HepG2 (cell line): Measurements from ENCODE around the gene MLLT10. TPM values are rescaled to one million over a fixed set of nuclear protein-coding genes. Genes with fewer than 3 reads are reported as not detected.

Source experiments
- FOSL2 ChIP-seq: sonication (generic); formaldehyde crosslinking; IDR thresholded peaks from 2 replicates; pipeline ENCODE4 v1.4.0; 2020; ENCODE audit warnings: missing genetic modification reagents
- FOXA3 ChIP-seq: IDR thresholded peaks from 2 replicates; pipeline ENCODE4 v1.6.1; 2016; ENCODE audit warnings: missing genetic modification reagents, missing compliant biosample characterization
- FOXK1 ChIP-seq: sonication (generic); formaldehyde crosslinking; IDR thresholded peaks from 2 replicates; pipeline ENCODE4 v1.4.0; 2020; ENCODE audit warnings: low read depth, missing genetic modification reagents, borderline replicate concordance
- KLF12 ChIP-seq: sonication (generic); formaldehyde crosslinking; IDR thresholded peaks from 2 replicates; pipeline ENCODE4 v1.4.0; 2020; ENCODE audit warnings: missing genetic modification reagents, borderline replicate concordance
- NFATC3 ChIP-seq: sonication (generic); formaldehyde crosslinking; IDR thresholded peaks from 2 replicates; pipeline ENCODE4 v1.5.1; 2020; ENCODE audit warnings: mild to moderate bottlenecking, missing genetic modification reagents
- NR2F2 ChIP-seq: IDR thresholded peaks from 2 replicates; pipeline ENCODE4 v1.6.1; 2012; ENCODE audit warnings: low read depth, inconsistent platforms, borderline replicate concordance
- NR2F6 ChIP-seq, 2 experiments: IDR thresholded peaks; 2 replicates each; pipeline ENCODE4 v1.6.1; 2016; ENCODE audit warnings: antibody characterized with exemption in 1 of 2, mild to moderate bottlenecking in 1 of 2
- ONECUT2 ChIP-seq: sonication (generic); formaldehyde crosslinking; IDR thresholded peaks from 2 replicates; pipeline ENCODE4 v1.4.0; 2020; ENCODE audit warnings: missing genetic modification reagents
- POGZ ChIP-seq: sonication (generic); formaldehyde crosslinking; IDR thresholded peaks from 2 replicates; pipeline ENCODE4 v1.4.0; 2020; ENCODE audit warnings: mild to moderate bottlenecking, missing genetic modification reagents
- POLR2AphosphoS2 ChIP-seq: IDR thresholded peaks from 2 replicates; pipeline ENCODE4 v1.6.1; 2011; ENCODE audit warnings: low read depth, low read length, improper control_type of control experiment
- ZBTB20 ChIP-seq: sonication (generic); formaldehyde crosslinking; IDR thresholded peaks from 2 replicates; pipeline ENCODE4 v1.8.1; 2023; ENCODE audit warnings: missing genetic modification reagents, low read depth, mild to moderate bottlenecking, borderline replicate concordance
- ZNF777 ChIP-seq: sonication (generic); formaldehyde crosslinking; IDR thresholded peaks from 2 replicates; pipeline ENCODE4 v1.4.0; 2020; ENCODE audit warnings: missing genetic modification reagents
- polyA plus RNA-seq, 8 experiments: library from polyadenylated mRNA; depleted of rRNA in 3 of 8; stranded (reverse) in 7 of 8; unstranded in 1 of 8; fragments of >200 nt; fragmentation: Illumina TruSeq in 4 of 8; extraction: Trizol in 4 of 8; gene quantifications; 2 replicates each; pipeline versions ENCODE4 v1.2.1 to v1.2.3, GENCODE V29; 2011 to 2016; ENCODE audit warnings: low read depth in 4 of 8, missing spikeins in 1 of 8, mixed read lengths in 1 of 8; ENCODE audit not compliant: insufficient read depth in 1 of 8
- total RNA-seq, 5 experiments: library from RNA; depleted of rRNA; stranded (reverse); fragments of >200 nt; fragmentation: Illumina TruSeq; extraction: Trizol; gene quantifications; 2 replicates each; pipeline ENCODE4 v1.2.3, GENCODE V29; 2016; ENCODE audit warnings: low read depth in 1 of 5
- TF ChIP-seq, protein P1 (sequence below): sonication (generic); formaldehyde crosslinking; IDR thresholded peaks from 2 replicates; pipeline ENCODE4 v1.5.1; 2020; ENCODE audit warnings: mild to moderate bottlenecking, missing genetic modification reagents, borderline replicate concordance
- TF ChIP-seq, protein P2 (sequence below): IDR thresholded peaks from 2 replicates; pipeline ENCODE4 v1.6.1; 2018; ENCODE audit warnings: missing genetic modification reagents
- TF ChIP-seq, protein P3 (sequence below): sonication (generic); formaldehyde crosslinking; IDR thresholded peaks from 2 replicates; pipeline ENCODE4 v1.5.0; 2020; ENCODE audit warnings: mild to moderate bottlenecking, missing genetic modification reagents
- TF ChIP-seq, protein P4 (sequence below): sonication (generic); formaldehyde crosslinking; IDR thresholded peaks from 2 replicates; pipeline ENCODE4 v1.8.0; 2022; ENCODE audit warnings: mild to moderate bottlenecking, missing genetic modification reagents, borderline replicate concordance
- TF ChIP-seq, protein P5 (sequence below): sonication (generic); formaldehyde crosslinking; IDR thresholded peaks from 2 replicates; pipeline ENCODE4 v1.4.0; 2020; ENCODE audit warnings: missing genetic modification reagents, mild to moderate bottlenecking, borderline replicate concordance

The MLLT10 gene
- total and polyA plus RNA-seq, 2 of the 13 experiments (the other 11 are each of a cell fraction or from before 2014, with no cell fraction given): 51.3 to 84.1 TPM

DNA sequence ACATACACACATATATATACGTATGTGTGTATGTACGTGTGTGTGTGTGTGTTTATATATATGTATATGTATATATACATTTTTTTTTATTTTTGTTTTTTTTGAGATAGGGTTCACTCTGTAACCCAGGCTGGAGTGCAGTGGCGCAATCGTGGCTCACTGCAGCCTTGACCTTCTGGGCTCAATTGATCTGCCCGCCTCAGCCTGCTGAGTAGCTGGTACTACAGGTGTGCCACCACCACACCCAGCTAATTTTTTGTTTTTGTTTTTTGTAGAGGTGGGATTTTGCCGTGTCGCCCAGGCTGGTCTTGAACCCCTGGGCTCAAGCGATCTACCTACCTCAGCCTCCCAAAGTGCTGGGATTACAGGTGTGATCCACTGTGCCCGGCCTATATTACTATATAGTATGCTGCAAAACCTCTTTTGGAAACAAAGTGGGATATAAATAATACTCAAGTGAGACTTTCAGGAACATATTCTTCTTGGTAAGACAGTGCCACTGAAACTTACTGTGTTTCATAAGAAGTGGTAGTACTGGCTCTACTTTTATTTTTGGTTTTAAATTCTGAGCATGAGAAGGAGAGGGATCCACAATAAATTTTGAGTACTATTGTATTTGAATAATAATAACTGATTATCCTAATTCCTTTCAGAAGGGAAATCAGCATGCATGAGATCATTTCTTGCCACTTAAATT, 51.0 kb downstream of the MLLT10 start (continued):
- TF ChIP-seq, protein P1, sequence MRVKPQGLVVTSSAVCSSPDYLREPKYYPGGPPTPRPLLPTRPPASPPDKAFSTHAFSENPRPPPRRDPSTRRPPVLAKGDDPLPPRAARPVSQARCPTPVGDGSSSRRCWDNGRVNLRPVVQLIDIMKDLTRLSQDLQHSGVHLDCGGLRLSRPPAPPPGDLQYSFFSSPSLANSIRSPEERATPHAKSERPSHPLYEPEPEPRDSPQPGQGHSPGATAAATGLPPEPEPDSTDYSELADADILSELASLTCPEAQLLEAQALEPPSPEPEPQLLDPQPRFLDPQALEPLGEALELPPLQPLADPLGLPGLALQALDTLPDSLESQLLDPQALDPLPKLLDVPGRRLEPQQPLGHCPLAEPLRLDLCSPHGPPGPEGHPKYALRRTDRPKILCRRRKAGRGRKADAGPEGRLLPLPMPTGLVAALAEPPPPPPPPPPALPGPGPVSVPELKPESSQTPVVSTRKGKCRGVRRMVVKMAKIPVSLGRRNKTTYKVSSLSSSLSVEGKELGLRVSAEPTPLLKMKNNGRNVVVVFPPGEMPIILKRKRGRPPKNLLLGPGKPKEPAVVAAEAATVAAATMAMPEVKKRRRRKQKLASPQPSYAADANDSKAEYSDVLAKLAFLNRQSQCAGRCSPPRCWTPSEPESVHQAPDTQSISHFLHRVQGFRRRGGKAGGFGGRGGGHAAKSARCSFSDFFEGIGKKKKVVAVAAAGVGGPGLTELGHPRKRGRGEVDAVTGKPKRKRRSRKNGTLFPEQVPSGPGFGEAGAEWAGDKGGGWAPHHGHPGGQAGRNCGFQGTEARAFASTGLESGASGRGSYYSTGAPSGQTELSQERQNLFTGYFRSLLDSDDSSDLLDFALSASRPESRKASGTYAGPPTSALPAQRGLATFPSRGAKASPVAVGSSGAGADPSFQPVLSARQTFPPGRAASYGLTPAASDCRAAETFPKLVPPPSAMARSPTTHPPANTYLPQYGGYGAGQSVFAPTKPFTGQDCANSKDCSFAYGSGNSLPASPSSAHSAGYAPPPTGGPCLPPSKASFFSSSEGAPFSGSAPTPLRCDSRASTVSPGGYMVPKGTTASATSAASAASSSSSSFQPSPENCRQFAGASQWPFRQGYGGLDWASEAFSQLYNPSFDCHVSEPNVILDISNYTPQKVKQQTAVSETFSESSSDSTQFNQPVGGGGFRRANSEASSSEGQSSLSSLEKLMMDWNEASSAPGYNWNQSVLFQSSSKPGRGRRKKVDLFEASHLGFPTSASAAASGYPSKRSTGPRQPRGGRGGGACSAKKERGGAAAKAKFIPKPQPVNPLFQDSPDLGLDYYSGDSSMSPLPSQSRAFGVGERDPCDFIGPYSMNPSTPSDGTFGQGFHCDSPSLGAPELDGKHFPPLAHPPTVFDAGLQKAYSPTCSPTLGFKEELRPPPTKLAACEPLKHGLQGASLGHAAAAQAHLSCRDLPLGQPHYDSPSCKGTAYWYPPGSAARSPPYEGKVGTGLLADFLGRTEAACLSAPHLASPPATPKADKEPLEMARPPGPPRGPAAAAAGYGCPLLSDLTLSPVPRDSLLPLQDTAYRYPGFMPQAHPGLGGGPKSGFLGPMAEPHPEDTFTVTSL: peak; percentile 79; the same call in 1 of the 2 replicates
- TF ChIP-seq KLF12 (CRISPR knock-in tag) (peak; percentile 50; the same call in 1 of the 2 replicates), POGZ (CRISPR knock-in tag) (peak; percentile 53; the same call in 1 of the 2 replicates), ONECUT2 (CRISPR knock-in tag) (peak; percentile 60), FOXK1 (CRISPR knock-in tag) (0 out of 2 replicates have a peak, but pooled peaks have one; percentile 34), NR2F2 (peak; percentile 69; the same call in 1 of the 2 replicates), NR2F6 (IDR thresholded peaks at IDR 0.05) (peak; percentile 75), NR2F6 (CRISPR knock-in tag; IDR thresholded peaks at IDR 0.05) (peak; percentile 91), NFATC3 (CRISPR knock-in tag) (no peak), POLR2AphosphoS2 (no peak), ZBTB20 (CRISPR knock-in tag) (peak; percentile 89; the same call in 1 of the 2 replicates), FOSL2 (CRISPR knock-in tag) (peak; percentile 49; the same call in 1 of the 2 replicates), FOXA3 (CRISPR knock-in tag) (peak; percentile 49; the same call in 1 of the 2 replicates), ZNF777 (CRISPR knock-in tag) (no peak)
- TF ChIP-seq, protein P2, sequence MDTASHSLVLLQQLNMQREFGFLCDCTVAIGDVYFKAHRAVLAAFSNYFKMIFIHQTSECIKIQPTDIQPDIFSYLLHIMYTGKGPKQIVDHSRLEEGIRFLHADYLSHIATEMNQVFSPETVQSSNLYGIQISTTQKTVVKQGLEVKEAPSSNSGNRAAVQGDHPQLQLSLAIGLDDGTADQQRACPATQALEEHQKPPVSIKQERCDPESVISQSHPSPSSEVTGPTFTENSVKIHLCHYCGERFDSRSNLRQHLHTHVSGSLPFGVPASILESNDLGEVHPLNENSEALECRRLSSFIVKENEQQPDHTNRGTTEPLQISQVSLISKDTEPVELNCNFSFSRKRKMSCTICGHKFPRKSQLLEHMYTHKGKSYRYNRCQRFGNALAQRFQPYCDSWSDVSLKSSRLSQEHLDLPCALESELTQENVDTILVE: peak; percentile 27; the same call in 1 of the 2 replicates
- TF ChIP-seq, protein P3, sequence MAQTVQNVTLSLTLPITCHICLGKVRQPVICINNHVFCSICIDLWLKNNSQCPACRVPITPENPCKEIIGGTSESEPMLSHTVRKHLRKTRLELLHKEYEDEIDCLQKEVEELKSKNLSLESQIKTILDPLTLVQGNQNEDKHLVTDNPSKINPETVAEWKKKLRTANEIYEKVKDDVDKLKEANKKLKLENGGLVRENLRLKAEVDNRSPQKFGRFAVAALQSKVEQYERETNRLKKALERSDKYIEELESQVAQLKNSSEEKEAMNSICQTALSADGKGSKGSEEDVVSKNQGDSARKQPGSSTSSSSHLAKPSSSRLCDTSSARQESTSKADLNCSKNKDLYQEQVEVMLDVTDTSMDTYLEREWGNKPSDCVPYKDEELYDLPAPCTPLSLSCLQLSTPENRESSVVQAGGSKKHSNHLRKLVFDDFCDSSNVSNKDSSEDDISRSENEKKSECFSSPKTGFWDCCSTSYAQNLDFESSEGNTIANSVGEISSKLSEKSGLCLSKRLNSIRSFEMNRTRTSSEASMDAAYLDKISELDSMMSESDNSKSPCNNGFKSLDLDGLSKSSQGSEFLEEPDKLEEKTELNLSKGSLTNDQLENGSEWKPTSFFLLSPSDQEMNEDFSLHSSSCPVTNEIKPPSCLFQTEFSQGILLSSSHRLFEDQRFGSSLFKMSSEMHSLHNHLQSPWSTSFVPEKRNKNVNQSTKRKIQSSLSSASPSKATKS (CRISPR knock-in tag): 0 out of 2 replicates have a peak, but pooled peaks have one; percentile 51
- TF ChIP-seq, protein P4, sequence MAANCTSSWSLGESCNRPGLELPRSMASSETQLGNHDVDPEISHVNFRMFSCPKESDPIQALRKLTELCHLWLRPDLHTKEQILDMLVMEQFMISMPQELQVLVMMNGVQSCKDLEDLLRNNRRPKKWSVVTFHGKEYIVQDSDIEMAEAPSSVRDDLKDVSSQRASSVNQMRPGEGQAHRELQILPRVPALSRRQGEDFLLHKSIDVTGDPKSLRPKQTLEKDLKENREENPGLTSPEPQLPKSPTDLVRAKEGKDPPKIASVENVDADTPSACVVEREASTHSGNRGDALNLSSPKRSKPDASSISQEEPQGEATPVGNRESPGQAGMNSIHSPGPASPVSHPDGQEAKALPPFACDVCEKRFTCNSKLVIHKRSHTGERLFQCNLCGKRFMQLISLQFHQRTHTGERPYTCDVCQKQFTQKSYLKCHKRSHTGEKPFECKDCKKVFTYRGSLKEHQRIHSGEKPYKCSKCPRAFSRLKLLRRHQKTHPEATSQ: no peak
- TF ChIP-seq, protein P5, sequence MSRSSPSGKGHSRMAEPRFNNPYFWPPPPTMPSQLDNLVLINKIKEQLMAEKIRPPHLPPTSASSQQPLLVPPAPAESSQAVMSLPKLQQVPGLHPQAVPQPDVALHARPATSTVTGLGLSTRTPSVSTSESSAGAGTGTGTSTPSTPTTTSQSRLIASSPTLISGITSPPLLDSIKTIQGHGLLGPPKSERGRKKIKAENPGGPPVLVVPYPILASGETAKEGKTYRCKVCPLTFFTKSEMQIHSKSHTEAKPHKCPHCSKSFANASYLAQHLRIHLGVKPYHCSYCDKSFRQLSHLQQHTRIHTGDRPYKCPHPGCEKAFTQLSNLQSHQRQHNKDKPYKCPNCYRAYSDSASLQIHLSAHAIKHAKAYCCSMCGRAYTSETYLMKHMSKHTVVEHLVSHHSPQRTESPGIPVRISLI (CRISPR knock-in tag): peak; percentile 66; the same call in 1 of the 2 replicates
